Measurements from ENCODE around the gene FAM171A1. TPM values are rescaled to one million over a fixed set of nuclear protein-coding genes. Genes with fewer than 3 reads are reported as not detected.

The FAM171A1 gene
- total and polyA plus RNA-seq, 4 donors, result 3.4 to 23.5 (median 9.7) TPM

DNA sequence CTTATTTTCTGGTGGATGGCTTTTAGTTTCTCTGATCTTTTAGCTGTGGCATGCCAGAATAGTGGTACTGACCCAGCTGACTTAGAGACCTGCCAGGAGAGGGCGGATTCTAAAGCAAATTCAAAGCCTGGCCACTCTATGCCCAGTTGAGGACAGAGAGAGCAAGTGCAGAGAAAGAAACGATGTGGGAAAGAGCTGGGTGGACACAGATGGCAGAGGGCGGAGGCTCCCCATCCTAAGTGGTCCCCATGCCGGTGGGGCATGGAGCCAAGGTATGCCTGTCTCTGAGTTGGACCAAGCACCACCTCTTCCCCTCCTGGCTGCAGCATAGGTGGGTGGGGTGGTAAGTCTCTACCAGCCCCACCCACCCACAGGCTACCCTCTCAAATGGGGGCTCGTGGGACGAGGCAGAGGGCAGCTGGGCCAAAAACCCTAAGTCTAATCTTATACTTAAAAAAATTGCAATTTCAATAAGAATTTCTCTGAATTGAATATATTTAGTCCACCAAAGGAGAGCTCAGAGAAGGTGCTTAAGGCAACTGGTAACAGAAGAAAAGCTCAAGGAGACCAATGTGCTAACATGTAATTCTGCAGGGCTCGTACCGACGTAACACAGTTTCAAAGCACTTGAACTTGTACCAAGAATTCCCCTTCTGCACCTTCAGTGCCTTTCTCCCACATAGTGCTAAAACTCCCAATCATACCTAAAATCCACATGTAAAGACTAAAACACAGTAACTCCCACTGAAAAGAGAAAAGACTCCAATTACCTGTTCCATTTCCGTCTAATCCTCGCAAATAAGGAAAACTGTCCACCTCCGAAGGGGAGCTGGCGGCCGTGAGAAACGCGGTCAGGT is 116.9 kb downstream of the FAM171A1 start:
- Histone ChIP-seq H3K4me1 (ENCODE audit: control insufficient read depth in 5 of 5, insufficient read depth in 5 of 5, low read length in 5 of 5) (no peaks in the 10 kb centered on the region), H3K27ac (ENCODE audit: low read depth in 1 of 2, low read length in 1 of 2) (no peak overlapping the region)

DNA sequence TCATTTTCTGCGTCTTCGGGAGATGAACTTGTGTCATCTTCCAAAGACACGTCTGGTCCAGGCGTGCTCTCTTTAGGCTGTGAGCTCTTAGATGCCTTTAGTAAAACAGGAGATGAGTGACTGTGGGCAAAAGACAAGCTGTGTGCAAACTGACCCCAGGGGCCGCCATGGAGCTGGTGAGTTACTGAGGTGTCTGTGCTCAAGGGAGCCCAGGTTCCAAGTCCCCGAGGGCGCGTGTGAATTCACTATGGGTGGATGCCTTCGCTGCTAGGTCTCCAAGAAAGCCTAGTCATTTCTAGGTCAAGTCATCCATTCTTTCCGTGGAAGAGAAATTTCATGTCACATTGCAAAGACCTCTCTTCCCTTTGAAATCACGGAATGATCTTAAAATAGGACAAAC is 118.7 kb downstream of the FAM171A1 start:
- 95% methylated on average over 11 of the region's 11 CpGs for WGBS, 2 donors
- no peak overlapping the region for H3K4me3 ChIP-seq
- no peak overlapping the region for H3K27ac ChIP-seq (ENCODE audit: low read depth in 1 of 2, low read length in 1 of 2)
- H3K9me3 ChIP-seq (ENCODE audit: control insufficient read depth in 4 of 4, insufficient read depth in 3 of 4, low read length in 3 of 4), result no peaks in the 10 kb centered on the region
- peaks cover 0 to 4% (median 0%) of the 10 kb centered on the region in 4 donors for H3K36me3 ChIP-seq (ENCODE audit: control insufficient read depth in 4 of 4, insufficient read depth in 4 of 4, low read length in 4 of 4)
- H3K4me1 ChIP-seq (ENCODE audit: control insufficient read depth in 5 of 5, insufficient read depth in 5 of 5, low read length in 5 of 5), result no peaks in the 10 kb centered on the region
- no peak overlapping the region for H3K9ac ChIP-seq (ENCODE audit: insufficient read depth in 1 of 2, low read length in 2 of 2)
- TF ChIP-seq CTCF (IDR thresholded peaks at IDR 0.05; ENCODE audit: control extremely low read depth, extremely low read depth), result no peak
- DNase-seq (no peak), ATAC-seq (ENCODE audit: insufficient read depth, low FRiP score) (no peak)
- no peaks in the 10 kb centered on the region for H3K27me3 ChIP-seq (ENCODE audit: control insufficient read depth in 3 of 3, insufficient read depth in 3 of 3, low read length in 2 of 3)

More for the DNA sequence above, 116.9 kb downstream of the FAM171A1 start:
- Histone ChIP-seq H3K36me3 (ENCODE audit: control insufficient read depth in 4 of 4, insufficient read depth in 4 of 4, low read length in 4 of 4) (peaks cover 0 to 4% (median 0%) of the 10 kb centered on the region in 4 donors), H3K9ac (ENCODE audit: insufficient read depth in 1 of 2, low read length in 2 of 2) (no peak overlapping the region), H3K9me3 (ENCODE audit: control insufficient read depth in 4 of 4, insufficient read depth in 3 of 4, low read length in 3 of 4) (no peaks in the 10 kb centered on the region), H3K27me3 (ENCODE audit: control insufficient read depth in 3 of 3, insufficient read depth in 3 of 3, low read length in 2 of 3) (no peaks in the 10 kb centered on the region), H3K4me3 (no peak overlapping the region)
- 68 to 81% methylated on average over 16 of the region's 16 CpGs for WGBS, 2 donors
- no peak for ATAC-seq (ENCODE audit: insufficient read depth, low FRiP score)
- no peak for DNase-seq
- no peak for TF ChIP-seq CTCF (IDR thresholded peaks at IDR 0.05; ENCODE audit: control extremely low read depth, extremely low read depth)

GRCh38 chr10:15251791-15252380 is 119.2 kb downstream of the FAM171A1 start:
- no peak for TF ChIP-seq CTCF (IDR thresholded peaks at IDR 0.05; ENCODE audit: control extremely low read depth, extremely low read depth)
- Histone ChIP-seq H3K4me3 (no peak overlapping the region), H3K4me1 (ENCODE audit: control insufficient read depth in 5 of 5, insufficient read depth in 5 of 5, low read length in 5 of 5) (no peaks in the 10 kb centered on the region), H3K27me3 (ENCODE audit: control insufficient read depth in 3 of 3, insufficient read depth in 3 of 3, low read length in 2 of 3) (no peaks in the 10 kb centered on the region), H3K9me3 (ENCODE audit: control insufficient read depth in 4 of 4, insufficient read depth in 3 of 4, low read length in 3 of 4) (no peaks in the 10 kb centered on the region), H3K9ac (ENCODE audit: insufficient read depth in 1 of 2, low read length in 2 of 2) (no peak overlapping the region), H3K36me3 (ENCODE audit: control insufficient read depth in 4 of 4, insufficient read depth in 4 of 4, low read length in 4 of 4) (peaks cover 0 to 4% (median 0%) of the 10 kb centered on the region in 4 donors), H3K27ac (ENCODE audit: low read depth in 1 of 2, low read length in 1 of 2) (no peak overlapping the region)
- 96% methylated on average over 11 of the region's 11 CpGs for WGBS, 2 donors
- no peak for ATAC-seq (ENCODE audit: insufficient read depth, low FRiP score)
- no peak for DNase-seq

Data from lung (tissue), 12 donors.